Measurements from ENCODE around the gene SFT2D1. TPM values are rescaled to one million over a fixed set of nuclear protein-coding genes. Genes with fewer than 3 reads are reported as not detected.
A peak's percentile ranks its signal among the peaks of the same experiment; 100 is the strongest.
"Not testable (repeated sequence)": the region's sequence is repeated elsewhere in the genome, so short reads cannot be mapped to it uniquely, and the experiment has no call there.

The SFT2D1 gene
- total RNA-seq, 4 donors from 2014 or later, result 6.1 to 35.8 (median 33.0) TPM

GRCh38 chr6:166364456-166364855, 22.1 kb upstream of the SFT2D1 start:
- Histone ChIP-seq H3K36me3 (no peaks in the 10 kb centered on the region), H3K27ac (peak overlapping the region in 1 of 2 donors; percentile 51), H3K9me3 (no peaks in the 10 kb centered on the region), H3K4me3 (no peak overlapping the region), H3K27me3 (no peaks in the 10 kb centered on the region), H3K4me1 (no peaks in the 10 kb centered on the region)
- no peak for DNase-seq
- TF ChIP-seq, protein P1, sequence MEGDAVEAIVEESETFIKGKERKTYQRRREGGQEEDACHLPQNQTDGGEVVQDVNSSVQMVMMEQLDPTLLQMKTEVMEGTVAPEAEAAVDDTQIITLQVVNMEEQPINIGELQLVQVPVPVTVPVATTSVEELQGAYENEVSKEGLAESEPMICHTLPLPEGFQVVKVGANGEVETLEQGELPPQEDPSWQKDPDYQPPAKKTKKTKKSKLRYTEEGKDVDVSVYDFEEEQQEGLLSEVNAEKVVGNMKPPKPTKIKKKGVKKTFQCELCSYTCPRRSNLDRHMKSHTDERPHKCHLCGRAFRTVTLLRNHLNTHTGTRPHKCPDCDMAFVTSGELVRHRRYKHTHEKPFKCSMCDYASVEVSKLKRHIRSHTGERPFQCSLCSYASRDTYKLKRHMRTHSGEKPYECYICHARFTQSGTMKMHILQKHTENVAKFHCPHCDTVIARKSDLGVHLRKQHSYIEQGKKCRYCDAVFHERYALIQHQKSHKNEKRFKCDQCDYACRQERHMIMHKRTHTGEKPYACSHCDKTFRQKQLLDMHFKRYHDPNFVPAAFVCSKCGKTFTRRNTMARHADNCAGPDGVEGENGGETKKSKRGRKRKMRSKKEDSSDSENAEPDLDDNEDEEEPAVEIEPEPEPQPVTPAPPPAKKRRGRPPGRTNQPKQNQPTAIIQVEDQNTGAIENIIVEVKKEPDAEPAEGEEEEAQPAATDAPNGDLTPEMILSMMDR (IDR thresholded peaks at IDR 0.05), result no peak
- TF ChIP-seq POLR2A (IDR thresholded peaks at IDR 0.05), result no peak
- intact Hi-C loops (cut with DNase I; ENCODE audit: low total_unique reads), result no loop called here

- H3K36me3 ChIP-seq; intact Hi-C loops (cut with DNase I; ENCODE audit: low total_unique reads); H3K4me1 ChIP-seq; DNase-seq; H3K27me3 ChIP-seq; H3K9me3 ChIP-seq; H3K27ac ChIP-seq; H3K4me3 ChIP-seq: not testable (repeated sequence)
Observed at GRCh38 chr6:166362427-166362826, 20.1 kb upstream of the SFT2D1 start.

GRCh38 chr6:166361077-166361429, 18.7 kb upstream of the SFT2D1 start:
- H3K4me3 ChIP-seq, result no peak overlapping the region
- no peaks in the 10 kb centered on the region for H3K4me1 ChIP-seq
- no peak overlapping the region for H3K27ac ChIP-seq
- H3K9me3 ChIP-seq, result no peaks in the 10 kb centered on the region
- no peak for DNase-seq
- H3K36me3 ChIP-seq, result no peaks in the 10 kb centered on the region
- intact Hi-C loops (cut with DNase I; ENCODE audit: low total_unique reads), result no loop called here
- no peaks in the 10 kb centered on the region for H3K27me3 ChIP-seq
- TF ChIP-seq POLR2A (IDR thresholded peaks at IDR 0.05), result no peak
- TF ChIP-seq, protein P1 (IDR thresholded peaks at IDR 0.05), result no peak

- no peaks in the 10 kb centered on the region for H3K27me3 ChIP-seq
- H3K4me1 ChIP-seq, result no peaks in the 10 kb centered on the region
- no peak for TF ChIP-seq POLR2A (IDR thresholded peaks at IDR 0.05)
- TF ChIP-seq, protein P1 (IDR thresholded peaks at IDR 0.05), result no peak
- intact Hi-C loops (cut with DNase I; ENCODE audit: low total_unique reads), result no loop called here
- H3K9me3 ChIP-seq, result no peaks in the 10 kb centered on the region
- H3K36me3 ChIP-seq, result no peaks in the 10 kb centered on the region
- DNase-seq, result no peak
- H3K27ac ChIP-seq, result no peak overlapping the region
- no peak overlapping the region for H3K4me3 ChIP-seq
Observed at GRCh38 chr6:166360243-166361076, 18.1 kb upstream of the SFT2D1 start.

GRCh38 chr6:166355552-166355951, 13.2 kb upstream of the SFT2D1 start:
- TF ChIP-seq, protein P1 (IDR thresholded peaks at IDR 0.05), result no peak
- TF ChIP-seq POLR2A (IDR thresholded peaks at IDR 0.05), result no peak
- Histone ChIP-seq H3K36me3 (no peaks in the 10 kb centered on the region), H3K4me3 (no peak overlapping the region), H3K27ac (no peak overlapping the region), H3K4me1 (no peaks in the 10 kb centered on the region), H3K9me3 (no peaks in the 10 kb centered on the region), H3K27me3 (no peaks in the 10 kb centered on the region)
- DNase-seq, result no peak
- intact Hi-C loops (cut with DNase I; ENCODE audit: low total_unique reads), result no loop called here
